ENCODE data around the gene MMP17.
"Not testable (repeated sequence)": the region's sequence is repeated elsewhere in the genome, so short reads cannot be mapped to it uniquely, and the experiment has no call there.

Gene MMP17

GRCh38 chr12:131867471-131867870, 39.3 kb downstream of the MMP17 start:
- DNase-seq: no peak

- no peak for DNase-seq
Observed at GRCh38 chr12:131867891-131868675, 39.9 kb downstream of the MMP17 start.

GRCh38 chr12:131869871-131870418, 41.8 kb downstream of the MMP17 start:
- DNase-seq: no peak

- no peak for DNase-seq
Observed at GRCh38 chr12:131871677-131872076, 43.5 kb downstream of the MMP17 start.

GRCh38 chr12:131872154-131873051, 44.2 kb downstream of the MMP17 start:
- DNase-seq: no peak

GRCh38 chr12:131873293-131873692, 45.1 kb downstream of the MMP17 start:
- no peak for DNase-seq

- not testable (repeated sequence) for DNase-seq
Observed at GRCh38 chr12:131874972-131875371, 46.8 kb downstream of the MMP17 start.

GRCh38 chr12:131877216-131877615, 49.0 kb downstream of the MMP17 start:
- DNase-seq: not testable (repeated sequence)

GRCh38 chr12:131878436-131878835, 50.2 kb downstream of the MMP17 start:
- DNase-seq: not testable (repeated sequence)

- DNase-seq: no peak
Observed at GRCh38 chr12:131882804-131883520, 54.8 kb downstream of the MMP17 start.

GRCh38 chr12:131883521-131883900, 55.3 kb downstream of the MMP17 start:
- no peak for DNase-seq

- DNase-seq: not testable (repeated sequence)
Observed at GRCh38 chr12:131885076-131885475, 56.9 kb downstream of the MMP17 start.

GRCh38 chr12:131885543-131886057, 57.4 kb downstream of the MMP17 start:
- DNase-seq: no peak

GRCh38 chr12:131891722-131892121, 63.5 kb downstream of the MMP17 start:
- DNase-seq: not testable (repeated sequence)

- no peak for DNase-seq
Observed at GRCh38 chr12:131892711-131893604, 64.8 kb downstream of the MMP17 start.

- DNase-seq: no peak
Observed at GRCh38 chr12:131893605-131894312, 65.6 kb downstream of the MMP17 start.

GRCh38 chr12:131894313-131894860, 66.2 kb downstream of the MMP17 start, which contains the start of gene ULK1:
Gene ULK1, plus strand, starts transcription at chr12:131894622. Its CDS starts 380 bp downstream, at chr12:131895002.
- DNase-seq: peak; percentile 95

GRCh38 chr12:131894981-131895639, 66.9 kb downstream of the MMP17 start:
- no peak for DNase-seq

- DNase-seq: peak; percentile 33
Observed at GRCh38 chr12:131895640-131896079, 67.5 kb downstream of the MMP17 start.

All from activated CD4-positive, alpha-beta T cell treated with anti-CD3 and anti-CD28 coated beads for 48 hours (primary cell).